Islet precursor cell (in vitro differentiated cells): ENCODE results near the gene MS4A18.
A peak's percentile ranks its signal among the peaks of the same experiment; 100 is the strongest.

Source experiments
- DNase-seq: peaks from one replicate; pipeline ENCODE4 v3.0.0-alpha.2; 2018

The MS4A18 gene

DNA sequence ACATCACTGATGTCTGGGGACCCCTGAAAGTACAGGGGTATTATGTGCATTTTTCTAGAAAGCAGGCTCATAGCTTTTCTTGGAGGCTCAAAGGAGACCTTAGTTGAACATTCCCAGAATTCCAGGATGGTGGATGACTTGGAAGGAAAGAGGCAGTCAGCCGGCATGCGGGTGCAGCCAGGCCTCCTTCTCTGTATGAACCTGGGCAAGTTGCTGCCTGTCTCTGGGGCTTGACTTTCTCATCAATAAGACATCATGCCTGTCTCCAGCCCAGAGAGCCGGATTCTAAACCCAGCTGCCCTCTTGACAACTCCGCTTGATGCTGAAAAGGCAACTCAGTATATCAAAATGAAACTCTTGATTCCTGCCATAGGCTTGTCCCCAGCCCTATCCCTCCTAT lies 44.8 kb downstream of the MS4A18 start:
- no peak for DNase-seq

DNA sequence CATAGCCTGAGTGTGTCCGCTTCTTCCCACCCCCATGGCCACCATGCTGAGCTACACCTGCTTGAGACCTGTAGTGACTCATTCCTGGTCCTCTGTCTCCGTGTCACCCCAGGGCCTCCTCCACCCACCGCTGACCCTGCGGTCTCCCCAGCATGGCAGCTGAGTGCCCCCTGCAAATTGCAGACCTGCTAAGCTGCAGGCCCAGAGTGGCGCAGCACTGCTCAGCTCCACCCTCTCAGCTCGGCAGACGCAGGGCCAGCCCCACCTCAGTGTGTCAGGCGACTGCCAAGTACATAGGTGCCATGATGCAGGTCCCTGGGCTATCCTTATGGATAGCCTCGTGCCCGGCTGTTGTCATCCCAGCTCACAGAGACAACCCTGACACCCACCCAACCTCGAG lies 45.3 kb downstream of the MS4A18 start:
- no peak for DNase-seq

DNA sequence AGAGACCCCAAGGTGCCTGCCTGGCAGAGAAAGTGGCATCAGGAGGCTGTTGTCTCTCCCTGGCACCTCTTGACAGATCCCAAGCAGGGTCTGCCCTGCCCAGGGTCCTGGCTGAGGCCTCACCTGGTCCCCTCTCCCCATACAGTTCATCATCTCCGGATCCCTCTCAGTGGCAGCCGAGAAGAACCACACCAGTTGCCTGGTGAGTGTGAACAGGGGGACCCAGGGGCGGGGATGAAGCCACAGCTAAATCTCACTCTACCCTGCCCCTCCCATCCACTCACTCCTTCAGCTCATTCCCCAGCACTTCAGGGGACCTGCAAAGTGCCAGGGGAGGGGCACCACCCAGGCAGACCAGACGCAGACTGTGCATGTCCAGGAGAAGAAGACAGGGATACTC lies 46.6 kb downstream of the MS4A18 start:
- no peak for DNase-seq

DNA sequence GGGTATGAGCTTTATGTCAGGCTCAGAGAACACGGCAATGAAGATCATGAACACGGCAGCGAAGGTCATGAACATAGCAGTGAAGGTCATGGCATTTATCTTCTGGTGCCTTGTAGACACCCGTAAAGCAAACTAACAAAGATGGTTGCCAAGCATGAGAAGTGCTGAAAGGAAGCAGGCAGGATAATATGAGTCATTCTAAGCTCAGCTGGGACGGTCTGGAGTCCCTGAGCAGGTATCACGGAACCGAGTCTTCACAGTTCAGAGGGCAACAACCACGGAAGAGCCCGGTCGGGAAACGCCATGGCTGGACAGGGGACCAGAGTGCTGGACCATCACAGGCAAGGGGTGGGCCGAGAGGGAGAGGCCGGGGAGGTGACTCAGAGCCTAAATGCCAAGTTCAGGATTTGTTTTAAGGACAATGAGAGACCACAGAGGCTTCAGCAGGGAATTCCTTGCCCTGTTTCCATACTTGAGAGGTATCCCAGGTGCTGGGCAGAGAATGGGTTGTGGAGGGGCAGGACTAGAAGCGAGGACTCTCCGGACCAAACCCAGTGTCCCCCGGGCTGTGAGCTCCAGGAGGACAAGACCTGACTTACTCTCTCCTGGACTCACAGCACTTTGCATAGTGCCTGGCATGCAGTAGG lies 47.5 kb downstream of the MS4A18 start:
- DNase-seq: no peak

- DNase-seq: no peak
These were observed 48.1 kb downstream of the MS4A18 start for GRCh38 chr11:60772666-60773065.

DNA sequence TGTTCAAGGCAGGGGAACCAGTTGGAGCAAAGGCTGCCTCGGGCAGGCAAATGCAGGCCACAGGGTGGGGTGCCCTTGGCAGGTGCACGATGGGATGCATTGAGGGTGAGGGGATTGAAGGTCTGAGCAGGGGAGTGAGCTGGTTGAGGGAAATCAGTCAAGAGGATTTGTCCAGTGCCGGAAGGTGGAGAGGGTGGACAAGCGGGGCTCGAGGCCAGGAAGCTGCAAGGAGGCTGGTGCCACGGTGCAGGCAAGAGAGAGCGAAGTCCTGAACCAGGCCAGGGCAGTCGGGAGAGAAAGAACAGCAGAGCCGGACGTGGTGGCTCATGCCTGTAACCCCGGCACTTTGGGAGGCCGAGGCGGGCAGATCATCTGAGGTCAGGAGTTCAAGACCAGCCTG lies 50.2 kb downstream of the MS4A18 start:
- DNase-seq: no peak

GRCh38 chr11:60775420-60775961 lies 51.0 kb downstream of the MS4A18 start:
- DNase-seq: peak; percentile 95

DNA sequence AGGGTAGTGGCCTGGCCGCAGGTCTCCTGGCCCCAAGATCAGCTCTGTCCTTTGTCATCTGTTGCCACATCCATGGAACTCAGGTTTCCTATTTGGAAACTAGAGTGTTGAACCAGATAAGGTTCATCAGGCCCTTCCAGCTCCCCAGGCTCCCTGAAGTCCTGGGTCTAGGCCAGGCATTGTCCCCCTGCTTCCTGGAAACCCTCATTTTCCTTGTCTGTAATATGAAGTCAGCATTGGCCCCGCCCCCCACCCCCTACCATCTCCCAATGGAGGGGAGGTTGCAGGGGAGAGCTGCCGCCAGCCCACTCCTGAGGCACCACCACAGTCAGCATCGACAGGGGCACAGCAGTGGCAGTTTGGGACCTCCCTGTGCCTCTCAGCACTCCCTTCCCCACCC lies 51.6 kb downstream of the MS4A18 start:
- DNase-seq: no peak

- DNase-seq: no peak
These were observed 52.6 kb downstream of the MS4A18 start for GRCh38 chr11:60777106-60777505.

DNA sequence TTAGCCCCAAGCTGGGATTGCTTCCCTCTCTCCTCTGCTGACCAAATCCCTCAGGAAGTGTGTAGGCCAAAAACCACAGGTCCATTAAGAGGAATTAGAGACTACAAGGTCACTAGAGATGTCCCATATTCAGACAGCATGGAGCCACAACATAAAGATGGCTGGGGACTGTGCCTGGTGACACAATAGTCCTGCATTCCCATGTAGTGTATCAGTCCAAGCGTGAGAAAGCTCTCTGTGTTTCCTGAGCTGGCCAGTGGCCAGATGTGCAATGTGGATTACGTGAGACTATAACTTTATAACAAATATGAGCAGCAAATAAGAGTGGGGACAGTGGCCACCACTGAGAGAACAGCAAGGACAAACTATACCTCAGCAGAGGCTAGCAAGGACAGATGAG lies 53.1 kb downstream of the MS4A18 start:
- DNase-seq: no peak

DNA sequence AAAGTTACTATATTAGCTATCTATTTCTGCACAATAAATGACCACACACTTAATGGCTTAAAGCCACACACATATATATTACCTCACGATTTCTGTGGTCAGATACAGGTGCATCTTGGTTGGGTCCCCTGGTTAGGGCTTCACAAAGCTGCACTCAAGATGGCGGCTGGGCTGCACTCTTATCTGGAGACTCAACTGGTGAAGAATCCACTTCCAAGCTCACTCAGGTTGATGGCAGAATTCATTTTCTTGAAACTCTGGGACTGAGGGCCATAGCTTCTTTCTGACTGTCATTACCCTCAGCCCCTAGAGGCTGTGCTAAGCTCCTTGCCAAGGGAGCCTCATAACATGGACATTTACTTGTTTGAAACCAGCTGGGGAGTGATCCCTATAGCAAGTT lies 55.5 kb downstream of the MS4A18 start:
- DNase-seq: no peak

DNA sequence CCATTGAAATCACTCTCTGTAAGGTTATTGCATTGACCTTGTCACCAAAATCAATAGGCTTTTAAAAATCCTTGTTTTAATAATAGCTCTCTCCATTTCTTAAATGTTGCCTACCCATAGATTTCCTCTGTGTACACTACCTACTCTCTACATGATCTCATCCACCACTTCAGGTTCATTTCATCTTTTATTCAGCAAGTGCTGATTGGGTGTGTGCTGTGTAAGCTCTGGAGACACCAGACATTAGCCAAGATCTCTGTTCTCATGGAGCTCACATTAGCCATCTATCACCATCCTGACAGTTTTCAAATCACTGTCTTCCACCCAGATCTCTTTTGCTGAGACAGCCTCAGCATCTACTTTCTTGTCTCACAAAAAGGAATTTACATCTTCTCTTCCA lies 56.3 kb downstream of the MS4A18 start:
- no peak for DNase-seq

DNA sequence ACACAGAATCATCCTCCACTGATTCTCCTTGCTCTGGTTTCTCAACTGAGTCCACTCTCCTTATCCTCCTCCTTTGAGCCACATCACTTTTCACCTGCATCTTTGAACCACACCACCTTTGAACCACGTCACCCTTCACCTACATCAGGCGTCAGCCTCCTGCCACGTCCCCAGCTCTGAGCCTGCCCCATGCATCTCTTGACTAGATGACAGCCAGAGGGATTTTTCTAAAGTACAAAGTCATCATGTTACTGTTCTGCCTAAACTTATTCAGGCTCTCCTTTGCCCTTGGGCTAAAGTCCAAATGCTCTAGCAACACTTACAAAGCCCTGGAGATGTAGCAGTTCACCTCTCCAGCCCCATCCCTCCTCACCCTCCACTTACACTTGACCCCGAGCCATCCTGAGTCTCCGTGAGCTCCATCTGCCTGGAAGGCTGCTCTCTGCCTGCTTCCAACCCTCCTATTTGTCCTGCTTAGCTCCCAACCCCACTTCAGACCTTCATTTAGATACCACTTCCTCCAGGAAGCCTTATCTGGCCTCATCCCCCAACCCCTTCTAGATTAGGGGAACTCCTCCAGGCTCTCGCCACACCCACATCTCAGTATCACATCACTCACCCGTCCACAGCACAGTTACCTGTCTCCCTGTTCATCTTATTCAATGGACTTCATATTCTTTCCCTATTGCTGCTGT lies 56.9 kb downstream of the MS4A18 start:
- DNase-seq: no peak

- no peak for DNase-seq
These were observed 57.4 kb downstream of the MS4A18 start for GRCh38 chr11:60781981-60782316.

GRCh38 chr11:60782393-60783140 lies 58.0 kb downstream of the MS4A18 start:
- no peak for DNase-seq

DNA sequence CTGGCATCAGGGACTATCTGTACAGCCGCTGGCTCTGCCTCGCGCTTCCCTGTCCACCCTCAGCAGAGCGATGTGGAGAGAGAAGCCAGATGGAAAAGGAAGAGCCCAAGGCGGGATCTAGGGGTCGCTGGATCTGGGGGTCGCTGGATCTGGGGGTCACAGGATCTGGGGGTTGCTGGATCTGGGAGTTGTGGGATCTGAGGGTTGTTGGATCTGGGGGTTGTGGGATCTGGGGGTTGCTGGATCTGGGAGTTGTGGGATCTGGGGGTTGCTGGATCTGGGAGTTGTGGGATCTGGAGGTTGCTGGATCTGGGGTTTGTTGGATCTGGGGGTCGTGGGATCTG lies 58.6 kb downstream of the MS4A18 start:
- no peak for DNase-seq

DNA sequence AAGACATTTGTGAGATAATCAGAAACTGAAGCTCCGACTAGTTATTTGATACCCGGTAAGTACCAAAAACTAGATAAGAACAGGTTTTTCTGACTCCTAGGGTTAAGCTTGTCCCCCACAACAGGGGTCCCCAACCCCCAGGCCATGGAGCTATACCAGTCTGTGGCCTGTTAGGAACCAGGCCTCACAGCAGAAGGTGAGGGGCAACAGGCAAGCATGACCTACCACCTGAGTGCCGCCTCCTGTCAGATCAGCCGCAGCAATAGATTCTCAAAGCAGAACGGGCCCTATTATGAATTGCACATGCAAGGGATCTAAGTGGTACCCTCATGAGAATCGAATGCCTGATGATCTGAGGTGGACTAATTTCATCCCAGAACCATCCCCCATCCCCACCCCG lies 59.4 kb downstream of the MS4A18 start:
- DNase-seq: no peak

DNA sequence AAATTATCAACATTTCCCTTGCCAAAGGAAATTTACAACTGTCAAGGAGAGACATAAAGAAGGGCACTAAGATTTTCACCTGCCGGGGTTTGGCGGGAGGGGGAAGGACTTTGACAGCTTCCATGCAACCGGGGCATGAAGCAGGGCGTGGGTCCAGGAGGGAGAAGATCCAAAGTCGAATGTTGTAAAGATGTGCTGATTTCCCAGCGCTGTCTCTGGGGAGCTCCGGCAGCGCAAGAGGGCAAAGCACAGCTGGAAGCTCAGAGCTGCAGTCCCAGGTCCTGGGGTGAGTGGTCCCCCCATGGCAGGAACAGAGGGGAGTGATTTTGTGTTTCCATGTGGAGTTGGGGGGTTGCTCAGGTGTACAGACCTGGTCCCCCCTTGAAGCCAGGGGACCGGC lies 60.6 kb downstream of the MS4A18 start, which contains the start of gene MS4A10:
Gene MS4A10 (plus strand): TSS at position 198 of the 400 bp plus-strand sequence. CDS start 5,003 bp downstream, outside the sequence.
- DNase-seq: no peak

DNA sequence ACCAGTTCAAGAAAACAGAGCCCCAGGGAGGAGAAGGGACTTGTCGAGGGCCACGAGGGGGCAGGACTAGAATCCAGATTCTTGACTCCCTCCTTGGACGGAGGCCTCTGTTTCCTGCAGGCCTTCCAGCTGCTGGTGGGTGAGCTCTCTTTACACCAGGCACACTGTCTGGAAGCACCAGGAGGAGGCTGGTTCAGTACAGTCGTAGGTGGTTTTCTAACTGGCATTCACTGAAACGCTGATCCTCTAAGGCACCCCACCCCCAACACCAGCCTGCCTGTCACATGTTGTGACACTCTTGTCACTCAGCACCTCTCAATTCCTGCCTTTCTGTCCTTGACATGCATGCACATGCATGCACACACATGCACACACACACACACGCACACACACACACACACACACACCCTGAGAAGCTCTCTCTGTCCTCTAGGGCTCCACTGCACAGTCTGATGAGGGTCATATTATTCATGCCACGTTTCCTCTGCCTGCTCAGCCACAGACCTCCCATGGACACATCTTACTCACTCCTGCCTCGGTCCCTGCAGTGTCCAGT lies 61.4 kb downstream of the MS4A18 start:
- DNase-seq: no peak

DNA sequence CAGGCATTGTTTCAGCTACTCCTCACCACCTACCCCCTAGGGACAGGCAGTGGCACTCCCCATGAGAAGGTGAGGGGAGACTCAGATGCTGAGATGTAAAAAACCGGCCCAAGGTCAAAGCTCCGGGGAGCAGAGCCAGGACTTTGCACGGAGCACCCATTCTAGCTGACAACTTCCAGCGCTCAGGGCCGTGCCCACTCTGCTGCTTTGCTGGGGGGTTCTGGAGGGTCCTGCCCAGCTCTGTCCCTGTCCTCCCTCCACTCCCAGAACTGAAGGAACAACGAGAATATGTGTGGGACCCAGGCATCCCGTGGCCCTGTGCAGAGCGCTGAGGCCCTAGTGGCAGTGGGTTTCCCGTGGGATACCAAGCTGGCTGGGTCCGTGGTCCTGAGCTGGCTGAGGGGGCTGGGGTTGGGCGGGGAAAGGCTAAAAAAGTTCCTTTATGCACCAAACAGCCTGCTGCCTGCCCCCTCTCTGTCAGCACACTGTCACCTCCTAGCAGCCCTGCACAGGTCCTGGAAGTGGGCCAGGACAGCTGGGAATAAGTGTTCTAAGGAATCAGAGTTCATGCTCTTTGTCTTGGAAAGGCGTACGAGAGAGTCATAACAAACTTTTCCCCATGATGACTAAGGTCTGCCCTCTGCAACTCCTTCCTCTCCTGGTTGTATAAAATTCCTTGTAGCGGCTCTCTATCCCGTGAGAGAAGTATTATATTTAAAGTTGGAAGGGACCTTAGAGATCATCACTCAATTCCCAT lies 62.5 kb downstream of the MS4A18 start:
- no peak for DNase-seq

DNA sequence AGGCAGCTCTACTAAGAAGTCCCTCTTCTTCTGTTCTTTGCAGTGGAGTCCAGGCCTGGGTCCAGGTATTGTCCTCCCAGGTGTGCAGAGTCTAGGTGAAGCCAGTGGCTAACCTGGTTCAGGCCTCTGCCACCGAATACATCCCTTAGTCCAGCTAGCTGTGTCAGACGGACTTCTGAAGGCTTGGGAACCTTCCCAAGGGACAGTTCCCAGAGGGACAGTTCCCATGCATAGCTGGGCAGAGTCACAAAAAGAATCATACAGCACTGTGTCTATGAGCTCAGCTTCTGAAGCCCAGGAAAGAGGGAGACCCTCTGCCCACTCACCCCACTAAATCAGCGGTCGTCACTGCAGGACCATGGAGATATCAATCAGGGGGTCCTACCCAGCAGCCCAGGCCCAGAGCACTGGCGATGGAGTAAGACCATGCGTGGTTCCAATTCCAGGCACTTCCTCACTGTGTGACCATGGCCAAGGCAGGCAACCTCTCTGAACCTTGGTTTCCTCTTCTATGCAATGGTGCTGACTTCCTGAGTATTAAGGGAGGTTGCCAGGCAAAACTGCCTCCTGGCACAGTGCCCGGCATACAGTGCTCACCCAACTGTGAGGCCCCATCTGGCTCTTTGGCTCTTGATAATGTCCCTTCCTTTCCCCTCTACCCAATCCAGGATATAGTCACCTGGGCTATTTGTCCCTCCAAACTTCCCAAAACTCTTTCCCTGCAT lies 64.0 kb downstream of the MS4A18 start:
- no peak for DNase-seq

- no peak for DNase-seq
These were observed 66.2 kb downstream of the MS4A18 start for GRCh38 chr11:60790726-60791125.
